Thyroid gland (tissue), 4 donors: ENCODE results near the gene VSTM5.
"Not testable (repeated sequence)": the region's sequence is repeated elsewhere in the genome, so short reads cannot be mapped to it uniquely, and the experiment has no call there.

Experiments used
- POLR2A ChIP-seq, 2 donors: fragments of 450-650 bp; IDR thresholded peaks; one replicate each; pipeline ENCODE4 v1.6.1; 2017; ENCODE audit warnings: antibody characterized with exemption in 2 of 2, mild to moderate bottlenecking in 2 of 2, moderate library complexity in 1 of 2
- TF ChIP-seq, protein P1 (sequence below), 6 experiments: fragments of 200-600 bp in 3 of 6; fragments of 450-650 bp in 3 of 6; sonication (generic) in 3 of 6; IDR thresholded peaks; one replicate each; pipeline ENCODE4 v1.5.1; 2016 to 2019; ENCODE audit warnings: antibody characterized with exemption in 6 of 6, mild to moderate bottlenecking in 2 of 6, inconsistent platforms in 1 of 6, moderate library complexity in 1 of 6

DNA sequence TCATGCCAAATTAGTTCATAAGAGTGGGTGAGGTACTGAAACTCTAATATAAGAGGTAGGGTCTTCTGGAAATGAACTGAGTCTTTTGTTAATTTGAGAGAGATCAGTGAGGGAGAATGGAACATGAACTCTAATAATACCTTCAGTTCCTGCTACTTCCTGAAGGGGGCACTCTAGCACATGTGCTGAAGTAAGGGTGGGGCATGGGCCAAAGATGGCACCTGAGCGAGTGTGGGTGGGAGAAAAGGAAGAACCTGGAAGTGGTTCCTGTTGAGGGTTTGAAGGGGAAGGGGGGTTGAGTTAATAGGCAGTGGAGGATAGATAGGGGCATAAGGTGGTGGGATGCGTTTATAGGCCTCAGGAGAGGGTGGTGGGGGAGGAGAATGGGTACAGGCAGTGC, 18.0 kb upstream of the VSTM5 start:
- TF ChIP-seq POLR2A (IDR thresholded peaks at IDR 0.05), result not testable (repeated sequence)
- TF ChIP-seq, protein P1, sequence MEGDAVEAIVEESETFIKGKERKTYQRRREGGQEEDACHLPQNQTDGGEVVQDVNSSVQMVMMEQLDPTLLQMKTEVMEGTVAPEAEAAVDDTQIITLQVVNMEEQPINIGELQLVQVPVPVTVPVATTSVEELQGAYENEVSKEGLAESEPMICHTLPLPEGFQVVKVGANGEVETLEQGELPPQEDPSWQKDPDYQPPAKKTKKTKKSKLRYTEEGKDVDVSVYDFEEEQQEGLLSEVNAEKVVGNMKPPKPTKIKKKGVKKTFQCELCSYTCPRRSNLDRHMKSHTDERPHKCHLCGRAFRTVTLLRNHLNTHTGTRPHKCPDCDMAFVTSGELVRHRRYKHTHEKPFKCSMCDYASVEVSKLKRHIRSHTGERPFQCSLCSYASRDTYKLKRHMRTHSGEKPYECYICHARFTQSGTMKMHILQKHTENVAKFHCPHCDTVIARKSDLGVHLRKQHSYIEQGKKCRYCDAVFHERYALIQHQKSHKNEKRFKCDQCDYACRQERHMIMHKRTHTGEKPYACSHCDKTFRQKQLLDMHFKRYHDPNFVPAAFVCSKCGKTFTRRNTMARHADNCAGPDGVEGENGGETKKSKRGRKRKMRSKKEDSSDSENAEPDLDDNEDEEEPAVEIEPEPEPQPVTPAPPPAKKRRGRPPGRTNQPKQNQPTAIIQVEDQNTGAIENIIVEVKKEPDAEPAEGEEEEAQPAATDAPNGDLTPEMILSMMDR (IDR thresholded peaks at IDR 0.05), result not testable (repeated sequence)
